Endothelial cell of umbilical vein (primary cell): ENCODE data around the gene HBG2. TPM values are rescaled to one million over a fixed set of nuclear protein-coding genes. Genes with fewer than 3 reads are reported as not detected.

Source experiments
- BruUV-seq: library from RNA; stranded (reverse); fragments of 400-500 nt; replicated peaks from 2 replicates; lab custom pipeline; 2021; lab: Mats Ljungman, UMichigan
- CTCF ChIA-PET: fragments of 300-600, 350-600 bp; sonication (Branson Sonifier 250); formaldehyde crosslinking; loops from one replicate; lab custom pipeline; 2021; ENCODE audit warnings: antibody characterized with exemption, inconsistent platforms; lab: Charles Lee
- POLR2A ChIA-PET: fragments of 300-600, 350-600 bp; sonication (Branson Sonifier 250); formaldehyde crosslinking; loops from one replicate; lab custom pipeline; 2021; ENCODE audit warnings: antibody characterized with exemption, inconsistent platforms; lab: Charles Lee
- DNase-seq: peaks from one replicate; pipeline ENCODE4 v3.0.0-alpha.2; 2011; ENCODE audit warnings: low read depth, low spot score
- FAIRE-seq: peaks from 2 replicates; lab custom pipeline; 2011; peaks lifted over from hg19 to GRCh38; lab: Jason Lieb, UNC
- H2AFZ ChIP-seq: 2 replicates; pipeline ENCODE4 v1.6.0; 2012; ENCODE audit warnings: low read depth, low read length, control low read depth, inconsistent platforms
- H3K27ac ChIP-seq: 2 replicates; pipeline ENCODE4 v1.5.1; 2011; ENCODE audit warnings: low read depth, mild to moderate bottlenecking, control low read depth, low read length, moderate library complexity; ENCODE audit not compliant: insufficient read depth
- H3K27me3 ChIP-seq, 2 experiments: 2 replicates each; pipeline versions ENCODE4 v1.6.0 to v1.6.1; 2011; ENCODE audit warnings: low read length in 2 of 2, mixed read lengths in 1 of 2; ENCODE audit not compliant: control insufficient read depth in 2 of 2, insufficient read depth in 2 of 2
- H3K36me3 ChIP-seq, 2 experiments: 2 replicates in 1 of 2; 3 replicates in 1 of 2; pipeline ENCODE4 v1.5.1; 2011; ENCODE audit warnings: low read length in 2 of 2, mild to moderate bottlenecking in 1 of 2, moderate library complexity in 1 of 2; ENCODE audit not compliant: control insufficient read depth in 2 of 2, insufficient read depth in 2 of 2; ENCODE audit errors: extremely low read depth in 1 of 2
- H3K4me1 ChIP-seq: 3 replicates; pipeline ENCODE4 v1.5.1; 2011; ENCODE audit warnings: mild to moderate bottlenecking, low read length; ENCODE audit not compliant: control insufficient read depth, insufficient read depth; ENCODE audit errors: extremely low read depth
- H3K4me2 ChIP-seq: 2 replicates; pipeline ENCODE4 v1.6.1; 2011; ENCODE audit warnings: low read length, control low read depth, mixed read lengths; ENCODE audit not compliant: insufficient read depth
- H3K4me3 ChIP-seq, 3 experiments: fragments of 200-600 bp in 1 of 3; sonication (generic), shearing (Covaris generic) in 1 of 3; replicated peaks in 1 of 3; 2 replicates each; pipeline ENCODE4 v1.5.1; 2011 to 2016; ENCODE audit warnings: control low read depth in 3 of 3, low read length in 3 of 3, mild to moderate bottlenecking in 2 of 3, inconsistent platforms in 1 of 3, low read depth in 1 of 3, moderate library complexity in 1 of 3; ENCODE audit not compliant: insufficient read depth in 1 of 3
- H3K79me2 ChIP-seq: 2 replicates; pipeline ENCODE4 v1.6.0; 2012; ENCODE audit warnings: low read length, inconsistent platforms; ENCODE audit not compliant: control insufficient read depth, insufficient read depth
- H3K9ac ChIP-seq: replicated peaks from 2 replicates; pipeline ENCODE3; 2011; ENCODE audit warnings: low read length, control low read depth; ENCODE audit not compliant: insufficient read depth; ENCODE audit errors: extremely low read depth
- H3K9me1 ChIP-seq: replicated peaks from 3 replicates; pipeline ENCODE4 v1.6.0; 2011; ENCODE audit warnings: mild to moderate bottlenecking, low read length; ENCODE audit not compliant: control insufficient read depth, insufficient read depth; ENCODE audit errors: extremely low read depth
- H3K9me3 ChIP-seq: replicated peaks from 2 replicates; pipeline ENCODE4 v1.5.1; 2012; ENCODE audit warnings: low read length, inconsistent platforms; ENCODE audit not compliant: control insufficient read depth, insufficient read depth
- H4K20me1 ChIP-seq: replicated peaks from 2 replicates; pipeline ENCODE3; 2011; ENCODE audit warnings: mild to moderate bottlenecking, low read length; ENCODE audit not compliant: control insufficient read depth, insufficient read depth; ENCODE audit errors: extremely low read depth
- CTCF ChIP-seq, 2 donors: IDR thresholded peaks; 1 replicate in 1 of 2; 2 replicates in 1 of 2; pipeline ENCODE4 v1.5.1; 2011; ENCODE audit warnings: low read length in 2 of 2, mild to moderate bottlenecking in 2 of 2, moderate library complexity in 2 of 2, control low read depth in 1 of 2, inconsistent platforms in 1 of 2, low read depth in 1 of 2; ENCODE audit not compliant: insufficient read depth in 1 of 2; ENCODE audit errors: extremely low read depth in 1 of 2
- EZH2 ChIP-seq: IDR thresholded peaks from 2 replicates; pipeline ENCODE4 v1.6.1; 2012; ENCODE audit warnings: borderline replicate concordance, low read depth, mild to moderate bottlenecking, moderate library complexity, low read length, inconsistent platforms; ENCODE audit not compliant: severe bottlenecking
- FOS ChIP-seq: IDR thresholded peaks from 2 replicates; pipeline ENCODE4 v1.6.1; 2011; ENCODE audit warnings: mild to moderate bottlenecking, low read length, moderate library complexity, borderline replicate concordance; ENCODE audit not compliant: insufficient read depth
- GATA2 ChIP-seq: IDR thresholded peaks from 2 replicates; pipeline ENCODE4 v1.7.0; 2011; ENCODE audit warnings: low read depth, mild to moderate bottlenecking, moderate library complexity, mixed read lengths, low read length; ENCODE audit not compliant: insufficient read length, insufficient read depth
- JUN ChIP-seq: IDR thresholded peaks from 2 replicates; pipeline ENCODE4 v1.6.1; 2011; ENCODE audit warnings: borderline replicate concordance, low read depth; ENCODE audit not compliant: insufficient read length, insufficient read depth
- MYC ChIP-seq: IDR thresholded peaks from one replicate; pipeline ENCODE4 v1.6.1; 2011; ENCODE audit warnings: mild to moderate bottlenecking, low read depth, low read length
- POLR2A ChIP-seq: IDR thresholded peaks from 2 replicates; pipeline ENCODE4 v1.6.1; 2012; ENCODE audit warnings: low read depth, mild to moderate bottlenecking, control low read depth, low read length
- POLR2AphosphoS5 ChIP-seq: IDR thresholded peaks from 2 replicates; pipeline ENCODE4 v1.6.1; 2012; ENCODE audit warnings: low read depth, mild to moderate bottlenecking, control low read depth, low read length, moderate library complexity; ENCODE audit not compliant: insufficient read depth
- dilution Hi-C: fragments of 300-500 bp; cut with MboI; formaldehyde crosslinking; loops from one replicate; pipeline ENCODE4 v1.15.0; 2019; ENCODE audit warnings: low sequenced_read_pairs; ENCODE audit not compliant: extremely low pct_ligation_motif_present
- intact Hi-C: fragments of 100-400 bp; cut with micrococcal nuclease; formaldehyde crosslinking; loops from one replicate; pipeline ENCODE4 v1.10.0; 2022
- polyA plus RNA-seq, 4 experiments: library from polyadenylated mRNA; depleted of rRNA in 3 of 4; stranded (reverse) in 3 of 4; unstranded in 1 of 4; fragments of >200 nt; gene quantifications; 2 replicates each; pipeline versions ENCODE4 v1.2.1 to v1.2.3, GENCODE V29; 2011 to 2012; ENCODE audit warnings: missing spikeins in 1 of 4
- total RNA-seq: library from RNA; stranded (reverse); gene quantifications from 2 replicates; pipeline ENCODE4 v1.2.3, GENCODE V29; 2021
- TF ChIP-seq, protein P1 (sequence below): IDR thresholded peaks from 2 replicates; pipeline ENCODE4 v1.6.1; 2011; ENCODE audit not compliant: insufficient read depth, insufficient read length

HBG2 gene
- total and polyA plus RNA-seq, 2 donors (not counting 3 experiments of a cell fraction or from before 2014, with no cell fraction given): 1.2 TPM; not detected in 1

DNA sequence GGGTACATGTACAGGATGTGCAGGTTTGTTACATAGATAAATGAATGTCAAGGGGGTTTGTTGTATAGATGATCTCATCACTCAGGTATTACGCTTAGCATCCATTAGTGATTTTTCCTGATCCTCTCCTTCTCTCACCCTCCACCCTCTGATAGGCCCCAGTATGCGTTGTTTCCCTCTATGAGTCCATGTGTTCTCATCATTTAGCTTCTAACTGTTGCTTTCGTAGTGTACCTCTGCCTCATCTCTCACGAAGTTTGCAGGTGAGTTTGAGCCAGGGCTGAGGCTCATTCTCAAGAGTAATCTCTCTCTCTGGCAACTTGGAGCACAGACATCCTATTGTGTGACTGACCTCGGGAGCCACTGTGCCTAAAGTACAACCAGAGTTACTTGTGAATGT lies 19.8 kb upstream of the HBG2 start:
- POLR2A ChIA-PET: no interaction called here
- H3K9me3 ChIP-seq: no peaks in the 10 kb centered on the region
- no peak overlapping the region for H3K9ac ChIP-seq
- H3K4me2 ChIP-seq: no peak overlapping the region
- H3K79me2 ChIP-seq: no peaks in the 10 kb centered on the region
- no peaks in the 10 kb centered on the region for H3K9me1 ChIP-seq
- no peaks in the 10 kb centered on the region for H3K27me3 ChIP-seq
- FAIRE-seq (no peak), DNase-seq (no peak)
- TF ChIP-seq EZH2: no peak
- no peak for TF ChIP-seq MYC
- no peak for TF ChIP-seq POLR2A
- no peak for TF ChIP-seq FOS
- no peak for TF ChIP-seq GATA2
- TF ChIP-seq POLR2AphosphoS5: no peak
- TF ChIP-seq, protein P1, sequence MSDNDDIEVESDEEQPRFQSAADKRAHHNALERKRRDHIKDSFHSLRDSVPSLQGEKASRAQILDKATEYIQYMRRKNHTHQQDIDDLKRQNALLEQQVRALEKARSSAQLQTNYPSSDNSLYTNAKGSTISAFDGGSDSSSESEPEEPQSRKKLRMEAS: no peak
- no peak for TF ChIP-seq JUN
- no peak for TF ChIP-seq CTCF (IDR thresholded peaks at IDR 0.05; ENCODE audit: extremely low read depth in 1 of 2, insufficient read depth in 1 of 2, low read depth in 1 of 2, low read length in 2 of 2)
- BruUV-seq: no TSS peak
- H3K4me3 ChIP-seq: no peak overlapping the region
- no peaks in the 10 kb centered on the region for H3K36me3 ChIP-seq
- no peak overlapping the region for H3K27ac ChIP-seq
- H2AFZ ChIP-seq: peak overlapping the region; percentile 51
- no peaks in the 10 kb centered on the region for H4K20me1 ChIP-seq
- CTCF ChIA-PET: no interaction called here
- no peaks in the 10 kb centered on the region for H3K4me1 ChIP-seq
- intact Hi-C loops: no loop called here
- dilution Hi-C loops: no loop called here
